Measurements from ENCODE around the gene TMEM53.

Gene TMEM53

GRCh38 chr1:44696789-44697345 lies 22.6 kb upstream of the TMEM53 start:
- ChIA-PET CTCF (interaction anchor here (0.7 to 1.2 kb wide), 3 partner anchors 21 to 44 kb away, joined by 3 to 4 read pairs (median 3); partner anchors contain the start of gene KIF2C), POLR2A (interaction anchor here (0.7 to 3.1 kb wide), 4 partner anchors 23 to 79 kb away, joined by 3 to 13 read pairs (median 3); partner anchors contain the start of genes ARMH1, RPS8 and TMEM53)
- no peak for DNase-seq (ENCODE audit: extremely low spot score)
- no peak for TF ChIP-seq PKNOX1 (IDR thresholded peaks at IDR 0.05)
- TF ChIP-seq ARNT (IDR thresholded peaks at IDR 0.05): no peak
- no peak for TF ChIP-seq BHLHE40 (IDR thresholded peaks at IDR 0.05; ENCODE audit: borderline replicate concordance)
- TF ChIP-seq ZNF384 (IDR thresholded peaks at IDR 0.05): no peak
- TF ChIP-seq HDGF (IDR thresholded peaks at IDR 0.05; ENCODE audit: borderline replicate concordance): no peak
- TF ChIP-seq FOXA1 (IDR thresholded peaks at IDR 0.05): no peak
- TF ChIP-seq FOXK2 (IDR thresholded peaks at IDR 0.05): no peak
- no peak for TF ChIP-seq SUZ12 (IDR thresholded peaks at IDR 0.05)
- no peak for TF ChIP-seq CTBP1 (IDR thresholded peaks at IDR 0.05; ENCODE audit: borderline replicate concordance)
- TF ChIP-seq ELF4 (IDR thresholded peaks at IDR 0.05): no peak
- TF ChIP-seq LEF1 (IDR thresholded peaks at IDR 0.05; ENCODE audit: borderline replicate concordance): no peak
- no peak for TF ChIP-seq NFRKB (IDR thresholded peaks at IDR 0.05)
- no peak for TF ChIP-seq FOXM1 (IDR thresholded peaks at IDR 0.05; ENCODE audit: borderline replicate concordance)
- TF ChIP-seq TARDBP (IDR thresholded peaks at IDR 0.05): no peak
- no peak for TF ChIP-seq L3MBTL2 (conservative IDR thresholded peaks at IDR 0.05)
- no peak for TF ChIP-seq SP1 (IDR thresholded peaks at IDR 0.05)

DNA sequence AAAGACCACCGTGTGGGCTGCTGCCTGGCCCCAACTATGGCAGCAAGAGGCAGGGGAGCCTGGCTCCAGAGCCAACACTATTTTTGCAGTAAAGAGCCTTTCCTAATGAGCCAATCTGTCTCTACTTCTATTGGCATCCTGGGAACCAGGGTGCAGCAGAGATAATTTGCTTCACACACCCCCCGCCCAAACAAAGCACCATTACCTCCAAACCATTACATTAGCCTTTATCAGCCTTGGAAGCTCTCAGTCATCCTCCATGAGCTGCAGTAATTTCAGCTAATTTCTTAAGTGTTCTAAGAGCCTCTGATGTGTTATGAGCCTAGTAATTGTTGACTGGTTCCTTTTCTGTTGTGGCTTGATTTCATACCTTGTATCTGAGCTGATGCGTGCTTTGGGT lies 21.8 kb upstream of the TMEM53 start:
- ChIA-PET CTCF (interaction anchor here (0.7 to 0.9 kb wide), 3 partner anchors 20 to 43 kb away, joined by 3 to 4 read pairs (median 3); partner anchors contain the start of gene KIF2C), POLR2A (interaction anchor here (0.7 to 3.1 kb wide), 3 partner anchors 22 to 80 kb away, joined by 3 to 13 read pairs (median 3); partner anchors contain the start of genes ARMH1, RPS8 and TMEM53)

GRCh38 chr1:44695671-44696070 lies 21.4 kb upstream of the TMEM53 start:
- ChIA-PET POLR2A (interaction anchor here (3.1 kb wide), 1 partner anchor 26 kb away, joined by 13 read pairs; no protein-coding TSS in a partner anchor), CTCF (interaction anchor here (0.9 kb wide), 1 partner anchor 21 kb away, joined by 3 read pairs; no protein-coding TSS in a partner anchor)
- no peak for TF ChIP-seq FOXK2 (IDR thresholded peaks at IDR 0.05)
- no peak for TF ChIP-seq ZNF384 (IDR thresholded peaks at IDR 0.05)
- TF ChIP-seq FOXA1 (IDR thresholded peaks at IDR 0.05): no peak
- no peak for TF ChIP-seq HDGF (IDR thresholded peaks at IDR 0.05; ENCODE audit: borderline replicate concordance)
- TF ChIP-seq BHLHE40 (IDR thresholded peaks at IDR 0.05; ENCODE audit: borderline replicate concordance): no peak
- no peak for TF ChIP-seq L3MBTL2 (conservative IDR thresholded peaks at IDR 0.05)
- no peak for TF ChIP-seq ARNT (IDR thresholded peaks at IDR 0.05)
- TF ChIP-seq NFRKB (IDR thresholded peaks at IDR 0.05): no peak
- no peak for TF ChIP-seq PKNOX1 (IDR thresholded peaks at IDR 0.05)
- no peak for TF ChIP-seq TARDBP (IDR thresholded peaks at IDR 0.05)
- TF ChIP-seq LEF1 (IDR thresholded peaks at IDR 0.05; ENCODE audit: borderline replicate concordance): no peak
- no peak for TF ChIP-seq CTBP1 (IDR thresholded peaks at IDR 0.05; ENCODE audit: borderline replicate concordance)
- no peak for TF ChIP-seq SUZ12 (IDR thresholded peaks at IDR 0.05)
- no peak for TF ChIP-seq SP1 (IDR thresholded peaks at IDR 0.05)
- TF ChIP-seq ELF4 (IDR thresholded peaks at IDR 0.05): no peak
- no peak for DNase-seq (ENCODE audit: extremely low spot score)

More for the DNA sequence above, 21.8 kb upstream of the TMEM53 start:
- no peak for TF ChIP-seq CTBP1 (IDR thresholded peaks at IDR 0.05; ENCODE audit: borderline replicate concordance)
- TF ChIP-seq FOXA1 (IDR thresholded peaks at IDR 0.05): no peak
- no peak for TF ChIP-seq BHLHE40 (IDR thresholded peaks at IDR 0.05; ENCODE audit: borderline replicate concordance)
- no peak for TF ChIP-seq ARNT (IDR thresholded peaks at IDR 0.05)
- no peak for TF ChIP-seq TARDBP (IDR thresholded peaks at IDR 0.05)
- TF ChIP-seq HDGF (IDR thresholded peaks at IDR 0.05; ENCODE audit: borderline replicate concordance): no peak
- TF ChIP-seq SP1 (IDR thresholded peaks at IDR 0.05): no peak
- TF ChIP-seq L3MBTL2 (conservative IDR thresholded peaks at IDR 0.05): no peak
- no peak for TF ChIP-seq PKNOX1 (IDR thresholded peaks at IDR 0.05)
- no peak for TF ChIP-seq LEF1 (IDR thresholded peaks at IDR 0.05; ENCODE audit: borderline replicate concordance)
- TF ChIP-seq ZNF384 (IDR thresholded peaks at IDR 0.05): no peak
- TF ChIP-seq FOXK2 (IDR thresholded peaks at IDR 0.05): no peak
- no peak for TF ChIP-seq FOXM1 (IDR thresholded peaks at IDR 0.05; ENCODE audit: borderline replicate concordance)
- no peak for TF ChIP-seq NFRKB (IDR thresholded peaks at IDR 0.05)
- TF ChIP-seq SUZ12 (IDR thresholded peaks at IDR 0.05): no peak
- no peak for TF ChIP-seq ELF4 (IDR thresholded peaks at IDR 0.05)
- no peak for DNase-seq (ENCODE audit: extremely low spot score)

DNA sequence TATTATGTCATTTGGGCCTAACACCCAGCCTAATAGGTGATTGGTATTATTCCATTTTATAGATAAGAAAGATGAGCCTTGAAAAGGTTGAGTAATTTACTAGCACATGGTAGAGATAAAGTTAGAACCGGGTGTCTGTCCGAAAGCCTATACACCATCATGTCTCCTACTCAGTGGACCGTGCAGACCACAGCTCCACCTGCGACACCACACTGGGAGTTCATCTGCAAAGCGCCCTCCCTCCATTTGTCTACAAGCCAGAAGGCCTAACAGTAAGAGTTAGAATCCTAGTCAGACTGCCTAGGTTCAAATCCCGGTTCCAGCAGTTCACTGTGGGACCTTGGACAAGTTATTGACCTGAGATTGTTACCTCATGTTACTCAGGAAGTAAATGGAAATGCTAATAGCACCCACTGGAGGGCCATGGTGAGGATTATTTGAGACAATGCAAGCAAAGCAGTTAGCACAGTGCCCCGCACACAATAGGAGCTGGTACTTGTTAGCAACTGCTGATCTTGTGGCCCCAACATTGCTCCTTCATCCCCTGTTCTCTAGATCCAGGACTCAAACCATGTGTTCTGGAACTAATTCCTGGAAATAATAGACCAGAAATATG lies 20.7 kb upstream of the TMEM53 start:
- ChIA-PET POLR2A (no interaction called here), CTCF (interaction anchor here (0.7 to 0.9 kb wide), 2 partner anchors 22 to 303 kb away, joined by 3 to 6 read pairs; no protein-coding TSS in a partner anchor)
- DNase-seq (ENCODE audit: extremely low spot score): no peak
- TF ChIP-seq ARNT (IDR thresholded peaks at IDR 0.05) (no peak), ZNF384 (IDR thresholded peaks at IDR 0.05) (no peak), NFRKB (IDR thresholded peaks at IDR 0.05) (no peak), FOXA1 (IDR thresholded peaks at IDR 0.05) (no peak), FOXM1 (IDR thresholded peaks at IDR 0.05; ENCODE audit: borderline replicate concordance) (no peak), PKNOX1 (IDR thresholded peaks at IDR 0.05) (no peak), LEF1 (IDR thresholded peaks at IDR 0.05; ENCODE audit: borderline replicate concordance) (no peak), SUZ12 (IDR thresholded peaks at IDR 0.05) (no peak), SP1 (IDR thresholded peaks at IDR 0.05) (no peak), TARDBP (IDR thresholded peaks at IDR 0.05) (no peak), FOXK2 (IDR thresholded peaks at IDR 0.05) (no peak)
